Placental pericyte (primary cell): ENCODE results near the gene CSKMT. TPM values are rescaled to one million over a fixed set of nuclear protein-coding genes. Genes with fewer than 3 reads are reported as not detected.

Experiments used
- small RNA-seq: library from RNA; depleted of rRNA; stranded (forward); fragments of <200 nt; gene quantifications from one replicate; pipeline ENCODE3, GENCODE V24; 2012; ENCODE audit warnings: low replicate concordance
- total RNA-seq: library from RNA; depleted of rRNA; stranded (reverse); fragments of >200 nt; gene quantifications from 2 replicates; pipeline ENCODE4 v1.2.3, GENCODE V29; 2012

CSKMT gene, protein sequence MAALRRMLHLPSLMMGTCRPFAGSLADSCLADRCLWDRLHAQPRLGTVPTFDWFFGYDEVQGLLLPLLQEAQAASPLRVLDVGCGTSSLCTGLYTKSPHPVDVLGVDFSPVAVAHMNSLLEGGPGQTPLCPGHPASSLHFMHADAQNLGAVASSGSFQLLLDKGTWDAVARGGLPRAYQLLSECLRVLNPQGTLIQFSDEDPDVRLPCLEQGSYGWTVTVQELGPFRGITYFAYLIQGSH
- total RNA-seq: 5.3 and 10.0 TPM in 2 replicates

DNA sequence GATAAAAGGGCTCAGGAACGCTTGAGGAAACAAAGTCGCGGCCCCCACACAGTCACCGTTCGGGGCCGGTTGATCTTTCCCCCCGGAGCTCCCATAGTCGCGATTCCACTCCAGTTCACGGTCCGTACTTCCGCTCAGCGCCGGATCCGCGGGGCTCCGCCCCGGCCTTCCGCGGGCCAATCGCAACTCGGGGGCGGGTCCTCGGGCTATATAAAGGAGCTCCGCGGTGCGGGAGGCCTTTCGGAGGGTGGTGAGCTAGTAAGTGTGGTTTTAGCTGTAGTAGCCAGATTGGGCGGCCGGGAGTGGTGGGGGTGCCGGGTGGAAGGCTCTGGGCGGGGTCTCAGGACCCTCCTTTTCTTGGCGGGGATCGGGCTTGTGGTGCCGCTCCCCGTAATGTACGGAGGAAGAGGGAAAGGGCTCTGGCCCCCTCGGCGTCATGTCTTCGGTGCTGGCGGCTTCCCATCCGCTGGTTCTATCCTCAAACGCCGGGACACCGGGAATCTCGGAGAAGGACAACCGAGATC is at the start of gene CSKMT, which contains the start of gene C11orf98:
CSKMT (plus strand) TSS at position 238 of the 524 bp plus-strand sequence. CDS start 568 bp downstream, outside the sequence.
C11orf98 (minus strand) TSS at position 136 of the 524 bp plus-strand sequence; CDS start at position 95, 41 bp downstream.

DNA sequence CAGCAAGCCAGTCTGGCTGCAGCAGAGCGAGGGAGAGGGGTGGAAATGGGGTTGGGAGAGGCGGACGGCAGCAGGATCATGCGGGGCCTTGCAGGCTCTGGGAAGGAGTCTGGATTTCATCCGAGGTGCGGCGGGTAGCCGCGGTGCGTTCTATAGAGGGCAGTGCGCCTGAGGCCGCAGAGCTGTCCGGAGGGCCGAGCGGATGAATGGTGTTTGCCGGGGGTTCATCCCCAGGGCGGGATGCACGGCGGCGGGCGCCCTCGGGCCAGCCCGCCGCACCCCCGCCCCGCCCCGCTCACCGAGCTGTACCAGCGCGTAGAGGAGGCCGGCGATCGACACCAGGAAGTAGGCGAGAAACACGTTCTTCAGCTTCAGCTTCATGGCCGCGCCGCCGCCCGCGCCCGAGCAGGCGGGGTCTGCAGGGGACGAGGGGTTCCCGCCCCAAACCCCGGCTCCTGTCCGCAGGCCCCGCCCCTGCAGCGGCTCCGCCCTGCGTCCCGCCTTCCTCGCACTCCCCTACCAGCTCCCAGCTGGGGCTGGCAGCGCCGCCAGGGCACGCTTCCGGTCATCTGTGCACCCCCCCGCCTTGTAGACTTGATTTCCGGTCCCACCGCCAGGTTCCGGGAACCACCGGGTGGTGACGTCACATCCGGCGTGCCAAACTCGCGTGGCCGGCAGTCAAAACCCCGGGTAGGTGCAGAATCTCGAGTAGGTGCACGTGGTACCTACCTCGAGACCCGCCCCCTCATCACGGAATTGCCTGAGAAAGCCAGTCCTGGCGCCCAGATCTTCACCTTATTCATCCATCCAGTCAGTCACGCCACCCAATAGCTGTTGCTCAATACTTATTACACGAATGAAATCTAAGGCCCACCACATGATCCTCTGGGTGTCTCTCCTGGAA is 43.3 kb upstream of the CSKMT start, which contains the start of gene B3GAT3:
B3GAT3 (minus strand) TSS at position 420 of the 904 bp plus-strand sequence; CDS start at position 381, 39 bp downstream.

DNA sequence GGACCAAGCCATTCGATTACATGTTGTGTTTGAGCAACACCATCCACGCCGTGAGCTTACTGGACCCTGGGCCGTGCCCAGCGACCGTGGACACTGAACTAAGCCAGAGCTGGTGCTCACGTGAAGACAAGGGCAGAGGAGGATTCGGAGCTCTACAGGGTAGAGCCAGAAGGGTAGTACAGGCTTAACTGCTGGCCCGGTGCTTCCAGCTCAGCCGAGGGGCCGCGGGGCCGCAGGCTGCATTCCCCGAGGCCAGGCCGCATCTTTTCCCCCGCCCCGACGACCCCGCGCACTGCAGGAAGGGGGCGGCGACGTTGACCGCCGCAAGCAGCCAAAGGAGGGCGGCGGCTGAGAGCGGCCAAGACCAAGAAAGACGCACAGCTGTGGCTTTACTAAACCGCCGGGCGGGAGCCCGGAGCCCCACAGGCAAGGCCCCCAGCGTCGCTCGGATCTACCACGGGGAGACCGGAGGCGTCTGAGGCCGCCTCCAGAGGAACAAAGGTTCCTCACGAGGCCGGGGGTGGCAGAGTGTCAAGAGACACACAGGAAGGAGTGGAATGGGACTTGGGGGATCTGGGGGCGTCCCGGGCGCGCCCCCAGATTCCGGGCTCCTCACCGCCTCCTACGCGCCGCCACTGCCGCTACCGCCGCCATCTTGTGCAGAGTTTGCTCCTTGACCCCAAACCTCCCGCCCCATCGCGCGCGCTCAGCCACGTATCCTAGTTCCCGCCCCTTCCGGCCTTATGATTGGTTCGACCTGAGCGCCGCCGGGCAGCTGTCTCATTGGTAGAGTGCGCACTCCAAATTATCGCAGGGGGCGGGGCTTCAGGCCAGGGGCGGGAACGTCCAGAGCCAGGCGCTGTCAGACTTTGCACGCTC is 18.9 kb upstream of the CSKMT start, which contains the start of gene GANAB:
GANAB (minus strand) TSS at position 668 of the 879 bp plus-strand sequence; CDS start at position 654, 14 bp downstream.

DNA sequence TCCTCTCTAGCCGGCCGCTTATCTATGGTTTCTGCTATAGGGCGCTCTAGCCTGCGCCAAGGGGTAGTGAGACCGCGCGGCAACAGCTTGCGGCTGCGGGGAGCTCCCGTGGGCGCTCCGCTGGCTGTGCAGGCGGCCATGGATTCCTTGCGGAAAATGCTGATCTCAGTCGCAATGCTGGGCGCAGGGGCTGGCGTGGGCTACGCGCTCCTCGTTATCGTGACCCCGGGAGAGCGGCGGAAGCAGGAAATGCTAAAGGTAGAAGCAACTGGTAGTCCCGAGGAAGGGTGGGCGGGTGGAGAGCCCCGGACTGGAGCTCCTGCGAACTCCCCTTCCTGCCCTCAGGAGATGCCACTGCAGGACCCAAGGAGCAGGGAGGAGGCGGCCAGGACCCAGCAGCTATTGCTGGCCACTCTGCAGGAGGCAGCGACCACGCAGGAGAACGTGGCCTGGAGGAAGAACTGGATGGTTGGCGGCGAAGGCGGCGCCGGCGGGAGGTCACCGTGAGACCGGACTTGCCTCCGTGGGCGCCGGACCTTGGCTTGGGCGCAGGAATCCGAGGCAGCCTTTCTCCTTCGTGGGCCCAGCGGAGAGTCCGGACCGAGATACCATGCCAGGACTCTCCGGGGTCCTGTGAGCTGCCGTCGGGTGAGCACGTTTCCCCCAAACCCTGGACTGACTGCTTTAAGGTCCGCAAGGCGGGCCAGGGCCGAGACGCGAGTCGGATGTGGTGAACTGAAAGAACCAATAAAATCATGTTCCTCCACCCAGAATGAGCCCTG is 6.7 kb downstream of the CSKMT start, which contains the start of the genes LBHD1 and UQCC3:
LBHD1 (minus strand) TSS at position 660 of the 782 bp plus-strand sequence. CDS start 2,236 bp downstream, outside the sequence.
UQCC3 (plus strand) TSS at position 66 of the 782 bp plus-strand sequence; CDS start at position 139, 73 bp downstream.

DNA sequence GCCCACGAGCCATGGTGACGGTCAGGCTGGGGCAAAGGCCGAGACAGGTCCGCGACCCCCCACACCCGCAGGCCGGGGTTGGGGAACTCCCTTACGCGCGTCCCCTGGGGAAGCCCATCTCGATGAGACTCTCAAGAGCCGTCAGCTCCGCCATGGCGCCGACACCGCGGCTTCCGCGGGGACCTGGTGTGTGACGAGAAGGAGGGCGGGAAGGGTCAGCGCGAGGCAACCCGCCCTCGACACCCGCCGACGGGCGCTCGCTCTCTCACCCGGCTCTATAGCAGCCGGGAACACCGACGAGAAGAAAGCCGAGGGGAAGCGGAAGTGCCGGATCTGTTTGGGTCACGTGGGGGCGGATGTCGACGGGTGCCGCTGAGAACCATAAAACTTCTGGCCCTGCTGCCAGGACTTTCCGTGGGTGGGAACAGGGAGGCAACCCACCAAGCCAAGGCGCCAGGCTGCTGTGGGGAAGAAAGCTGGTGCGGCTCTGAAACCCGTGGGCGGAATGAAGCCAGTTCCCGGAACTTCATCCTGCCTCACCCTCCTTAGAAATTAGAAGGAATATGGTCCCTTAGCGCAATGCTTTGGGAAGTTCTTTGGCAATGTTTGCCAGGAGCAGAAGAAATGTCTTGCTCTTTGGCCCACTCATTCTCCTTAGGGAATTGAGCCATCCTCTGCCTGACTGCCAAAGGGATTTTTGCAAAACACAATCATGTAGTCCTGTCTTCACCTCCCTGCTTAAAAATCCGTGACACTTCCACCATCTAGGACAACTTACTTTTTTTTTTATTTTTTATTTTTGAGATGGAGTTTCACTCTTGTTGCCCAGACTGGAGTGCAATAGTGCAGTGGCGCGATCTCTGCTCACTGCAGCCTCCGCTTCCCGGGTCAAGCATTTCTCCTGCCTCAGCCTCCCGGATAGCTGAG is 13.9 kb downstream of the CSKMT start, which contains the start of gene UBXN1:
UBXN1 (minus strand) TSS at position 304 of the 927 bp plus-strand sequence; CDS start at position 154, 150 bp downstream.

DNA sequence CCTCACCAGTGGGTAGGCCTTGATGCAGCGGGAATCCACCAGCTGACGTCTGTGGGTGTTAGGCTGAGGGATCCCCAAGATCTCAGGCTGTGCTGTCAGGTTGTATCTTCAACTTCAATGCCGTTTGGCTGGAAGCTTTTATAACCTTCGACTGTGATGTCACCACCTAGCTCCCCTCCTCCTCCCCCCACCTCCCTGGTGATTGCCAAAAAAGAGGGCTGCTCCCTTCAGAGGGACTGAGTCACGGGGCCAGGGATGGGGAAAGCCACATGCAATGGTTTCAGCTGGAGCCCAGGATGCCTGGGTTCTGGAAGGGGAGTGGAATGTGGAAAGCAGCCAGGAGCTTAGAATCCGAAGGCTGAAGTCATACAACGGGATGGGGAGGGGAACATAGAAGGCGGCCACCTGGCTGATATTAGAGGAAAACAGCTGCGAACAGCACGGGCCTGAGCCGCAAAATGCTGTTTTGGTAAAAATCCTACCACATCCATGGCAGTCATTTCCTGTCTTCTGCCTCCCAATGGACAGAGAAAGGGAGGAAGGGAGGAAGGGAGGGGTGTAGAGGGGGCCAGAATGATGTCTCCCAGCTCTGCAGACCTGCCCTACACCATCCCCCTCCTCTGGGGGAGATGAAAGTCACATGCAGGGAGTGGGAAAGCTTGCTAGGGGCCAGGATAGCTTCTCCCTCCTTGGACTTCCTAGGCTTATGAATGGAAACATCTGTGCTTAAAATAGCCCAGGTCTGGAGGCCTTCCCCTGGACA is 24.5 kb downstream of the CSKMT start, which contains the start of gene LRRN4CL:
LRRN4CL (minus strand) TSS at position 110 of the 763 bp plus-strand sequence. CDS start 1,022 bp downstream, outside the sequence.

DNA sequence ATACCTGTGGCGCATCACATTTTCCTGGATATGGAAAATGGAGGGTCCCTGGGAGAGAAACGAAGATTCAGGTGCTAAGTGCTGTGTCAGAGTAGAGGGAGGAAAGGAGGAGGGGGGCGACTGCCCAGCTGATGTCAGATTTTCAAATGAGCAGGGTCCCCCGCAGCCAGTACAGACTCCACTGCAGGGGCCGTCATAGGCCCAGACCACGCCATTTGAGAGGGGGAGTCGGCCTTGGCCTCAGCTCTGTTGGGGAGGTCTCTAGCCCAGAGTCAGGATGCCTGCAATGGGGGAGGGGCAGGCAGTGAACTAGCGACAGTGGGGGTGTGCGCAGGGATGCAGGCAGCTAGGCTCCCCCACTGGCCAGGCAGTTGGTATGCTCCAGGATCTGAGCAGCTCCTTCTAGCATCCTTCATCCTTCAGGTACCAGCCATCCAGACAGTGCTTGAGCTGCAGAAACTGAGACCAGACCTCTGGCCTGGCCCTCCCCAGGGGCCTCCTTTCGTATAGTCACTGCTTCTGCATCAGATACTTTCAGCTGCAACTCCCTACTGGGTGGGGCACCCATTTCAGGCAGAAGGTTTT is 42.3 kb downstream of the CSKMT start, which contains the start of the genes BSCL2 and GNG3:
BSCL2 (minus strand) TSS at position 148 of the 585 bp plus-strand sequence. CDS start 229 bp downstream, outside the sequence.
GNG3 (plus strand) TSS at position 400 of the 585 bp plus-strand sequence. CDS start 620 bp downstream, outside the sequence.

Small RNAs within 50 kb of the gene (small RNA-seq; reads per million reads assigned to genes)
- gene SNORA57: not detected

Other genes with a start within 250 kb of the CSKMT start
- not detected in 2 replicates for gene SCGB1A1, start 246.3 kb upstream of the CSKMT start, total RNA-seq
- gene AHNAK, start 118.5 kb upstream of the CSKMT start, total RNA-seq: 206 and 490 TPM in 2 replicates
- gene EEF1G, start 91.4 kb upstream of the CSKMT start, total RNA-seq: 914 and 1,622 TPM in 2 replicates
- 7.4 and 8.4 TPM in 2 replicates for gene TUT1, start 73.8 kb upstream of the CSKMT start, total RNA-seq
- 82.7 and 179 TPM in 2 replicates for gene MTA2, start 63.4 kb upstream of the CSKMT start, total RNA-seq
- gene EML3, start 52.5 kb upstream of the CSKMT start, total RNA-seq: 17.9 and 20.3 TPM in 2 replicates
- 1.3 and 4.6 TPM in 2 replicates for gene ROM1, start 52.1 kb upstream of the CSKMT start, total RNA-seq
- gene B3GAT3, start 43.3 kb upstream of the CSKMT start, total RNA-seq: 34.6 and 47.0 TPM in 2 replicates
- gene GANAB, start 18.7 kb upstream of the CSKMT start, total RNA-seq: 222 and 365 TPM in 2 replicates
- gene INTS5, start 12.0 kb upstream of the CSKMT start, total RNA-seq: 19.0 and 38.4 TPM in 2 replicates
- 19.9 and 31.8 TPM in 2 replicates for gene C11orf98, start 102 bp upstream of the CSKMT start, total RNA-seq
- gene UQCC3, start 6.4 kb downstream of the CSKMT start, total RNA-seq: 4.6 and 7.6 TPM in 2 replicates
- 5.2 and 5.5 TPM in 2 replicates for gene LBHD1, start 7.0 kb downstream of the CSKMT start, total RNA-seq
- 62.4 and 230 TPM in 2 replicates for gene UBXN1, start 13.8 kb downstream of the CSKMT start, total RNA-seq
- gene LRRN4CL, start 24.2 kb downstream of the CSKMT start, total RNA-seq: 3.7 and 4.7 TPM in 2 replicates
- gene BSCL2, start 42.1 kb downstream of the CSKMT start, total RNA-seq: 42.2 and 63.7 TPM in 2 replicates
- not detected in 2 replicates for gene GNG3, start 42.4 kb downstream of the CSKMT start, total RNA-seq
- 7.0 and 16.3 TPM in 2 replicates for gene HNRNPUL2, start 62.1 kb downstream of the CSKMT start, total RNA-seq
- 39.8 and 49.1 TPM in 2 replicates for gene TTC9C, start 63.2 kb downstream of the CSKMT start, total RNA-seq
- 15.1 and 18.3 TPM in 2 replicates for gene ZBTB3, start 88.8 kb downstream of the CSKMT start, total RNA-seq
- 54.0 and 56.0 TPM in 2 replicates for gene POLR2G, start 96.3 kb downstream of the CSKMT start, total RNA-seq
- 19.3 and 29.5 TPM in 2 replicates for gene TAF6L, start 106.1 kb downstream of the CSKMT start, total RNA-seq
- gene TMEM179B, start 122.1 kb downstream of the CSKMT start, total RNA-seq: 42.2 and 50.7 TPM in 2 replicates
- gene TMEM223, start 126.7 kb downstream of the CSKMT start, total RNA-seq: 11.2 and 21.0 TPM in 2 replicates
- 35.2 and 49.5 TPM in 2 replicates for gene NXF1, start 140.1 kb downstream of the CSKMT start, total RNA-seq
- 48.7 and 70.2 TPM in 2 replicates for gene STX5, start 166.7 kb downstream of the CSKMT start, total RNA-seq
- gene TEX54, start 167.5 kb downstream of the CSKMT start, total RNA-seq: not detected in 2 replicates
- 44.6 and 56.4 TPM in 2 replicates for gene WDR74, start 174.3 kb downstream of the CSKMT start, total RNA-seq
- 160 and 906 TPM in 2 replicates for gene SLC3A2, start 215.6 kb downstream of the CSKMT start, total RNA-seq